Activated T-helper 1 cell treated with Interleukin-2 at 50 U/mL for 16 hours (primary cell): Measurements from ENCODE around the gene KLHL35.
A peak's percentile ranks its signal among the peaks of the same experiment; 100 is the strongest.
"Not testable (repeated sequence)": the region's sequence is repeated elsewhere in the genome, so short reads cannot be mapped to it uniquely, and the experiment has no call there.

Experiments
- DNase-seq: peaks from one replicate; pipeline ENCODE4 v3.0.0-alpha.2; 2020; ENCODE audit warnings: low read depth

Gene KLHL35

GRCh38 chr11:75388386-75389275 is 44.4 kb downstream of the KLHL35 start:
- DNase-seq: peak; percentile 51

- DNase-seq: no peak
These were observed 45.2 kb downstream of the KLHL35 start for GRCh38 chr11:75387736-75388294.

GRCh38 chr11:75386942-75387630 is 45.9 kb downstream of the KLHL35 start:
- DNase-seq: no peak

GRCh38 chr11:75384438-75385080 is 48.4 kb downstream of the KLHL35 start:
- DNase-seq: peak; percentile 69

GRCh38 chr11:75383246-75383645 is 49.8 kb downstream of the KLHL35 start:
- DNase-seq: peak; percentile 8

- no peak for DNase-seq
These were observed 52.1 kb downstream of the KLHL35 start for GRCh38 chr11:75380716-75381420.

GRCh38 chr11:75380245-75380644 is 52.8 kb downstream of the KLHL35 start:
- no peak for DNase-seq

- DNase-seq: not testable (repeated sequence)
These were observed 54.2 kb downstream of the KLHL35 start for GRCh38 chr11:75378776-75379175.

- no peak for DNase-seq
These were observed 56.8 kb downstream of the KLHL35 start for GRCh38 chr11:75376175-75376574.

GRCh38 chr11:75375626-75376025 is 57.4 kb downstream of the KLHL35 start:
- DNase-seq: no peak

- no peak for DNase-seq
These were observed 58.4 kb downstream of the KLHL35 start for GRCh38 chr11:75374646-75375045.

- DNase-seq: no peak
These were observed 59.8 kb downstream of the KLHL35 start for GRCh38 chr11:75373201-75373600.
